Neuronal stem cell (in vitro differentiated cells): ENCODE results near the gene CYP51A1.
"Not testable (repeated sequence)": the region's sequence is repeated elsewhere in the genome, so short reads cannot be mapped to it uniquely, and the experiment has no call there.

Experiments
- DNase-seq: peaks from one replicate; pipeline ENCODE4 v3.0.0-alpha.2; 2013; ENCODE audit warnings: low spot score
- H2AFZ ChIP-seq: one replicate; pipeline ENCODE4 v1.6.1; 2013; ENCODE audit warnings: mild to moderate bottlenecking, low read length, inconsistent platforms
- H2AK5ac ChIP-seq: 2 replicates; pipeline ENCODE4 v1.6.1; 2013; ENCODE audit warnings: low read depth, mild to moderate bottlenecking, inconsistent platforms, low read length, moderate library complexity, mixed read lengths
- H2BK120ac ChIP-seq: 2 replicates; pipeline ENCODE4 v1.6.1; 2013; ENCODE audit warnings: low read depth, mild to moderate bottlenecking, inconsistent platforms, low read length, moderate library complexity, mixed read lengths
- H2BK12ac ChIP-seq: one replicate; pipeline ENCODE4 v1.6.1; 2013; ENCODE audit warnings: low read length, inconsistent platforms
- H2BK15ac ChIP-seq: 2 replicates; pipeline ENCODE4 v1.6.1; 2013; ENCODE audit warnings: mild to moderate bottlenecking, low read length, inconsistent platforms, mixed read lengths
- H2BK5ac ChIP-seq: one replicate; pipeline ENCODE4 v1.6.1; 2013; ENCODE audit warnings: inconsistent platforms, mild to moderate bottlenecking, low read length, moderate library complexity
- H3K14ac ChIP-seq: one replicate; pipeline ENCODE4 v1.6.1; 2013; ENCODE audit warnings: low read length, inconsistent platforms
- H3K18ac ChIP-seq: 2 replicates; pipeline ENCODE4 v1.6.1; 2013; ENCODE audit warnings: low read length, inconsistent platforms
- H3K23ac ChIP-seq: 2 replicates; pipeline ENCODE4 v1.6.1; 2013; ENCODE audit warnings: low read depth, mild to moderate bottlenecking, mixed read lengths, low read length, inconsistent platforms; ENCODE audit not compliant: poor library complexity
- H3K27ac ChIP-seq: replicated peaks from 3 replicates; pipeline ENCODE4 v1.5.1; 2013; ENCODE audit warnings: low read length, inconsistent platforms
- H3K27me3 ChIP-seq, 3 experiments: 2 replicates each; pipeline ENCODE4 v1.6.1; 2013; ENCODE audit warnings: low read length in 3 of 3, mild to moderate bottlenecking in 2 of 3, inconsistent platforms in 1 of 3, low read depth in 1 of 3, mixed read lengths in 1 of 3, moderate library complexity in 1 of 3; ENCODE audit not compliant: control insufficient read depth in 3 of 3, insufficient read depth in 3 of 3
- H3K36me3 ChIP-seq, 2 donors: replicated peaks in 1 of 2; 2 replicates each; pipeline ENCODE4 v1.6.1; 2013; ENCODE audit warnings: low read length in 2 of 2; ENCODE audit not compliant: control insufficient read depth in 2 of 2, insufficient read depth in 2 of 2
- H3K4ac ChIP-seq: 2 replicates; pipeline ENCODE4 v1.6.1; 2013; ENCODE audit warnings: inconsistent platforms, mild to moderate bottlenecking, low read length, moderate library complexity
- H3K4me1 ChIP-seq, 2 donors: 1 replicate in 1 of 2; 2 replicates in 1 of 2; pipeline ENCODE4 v1.6.1; 2013; ENCODE audit warnings: low read length in 2 of 2, low read depth in 1 of 2; ENCODE audit not compliant: control insufficient read depth in 2 of 2, insufficient read depth in 1 of 2
- H3K4me2 ChIP-seq: one replicate; pipeline ENCODE4 v1.6.1; 2013; ENCODE audit warnings: mild to moderate bottlenecking, low read length, inconsistent platforms; ENCODE audit not compliant: insufficient read depth, poor library complexity, severe bottlenecking
- H3K4me3 ChIP-seq, 2 donors: 2 replicates each; pipeline ENCODE4 v1.5.1; 2013; ENCODE audit warnings: low read length in 2 of 2, mild to moderate bottlenecking in 2 of 2, inconsistent platforms in 1 of 2, moderate library complexity in 1 of 2
- H3K79me1 ChIP-seq: one replicate; pipeline ENCODE4 v1.6.1; 2013; ENCODE audit warnings: low read depth, mild to moderate bottlenecking, inconsistent platforms, low read length, moderate library complexity
- H3K9ac ChIP-seq: one replicate; pipeline ENCODE4 v1.6.1; 2013; ENCODE audit warnings: mild to moderate bottlenecking, low read depth, low read length, inconsistent platforms; ENCODE audit not compliant: poor library complexity
- H3K9me3 ChIP-seq, 2 donors: replicated peaks in 1 of 2; 2 replicates each; pipeline versions ENCODE3 to v1.6.1; 2013; ENCODE audit warnings: low read length in 2 of 2, mild to moderate bottlenecking in 2 of 2, inconsistent platforms in 1 of 2, low read depth in 1 of 2, mixed read lengths in 1 of 2, moderate library complexity in 1 of 2; ENCODE audit not compliant: control insufficient read depth in 2 of 2, insufficient read depth in 1 of 2
- H4K8ac ChIP-seq: one replicate; pipeline ENCODE4 v1.6.1; 2013; ENCODE audit warnings: low read depth, mild to moderate bottlenecking, inconsistent platforms, low read length, moderate library complexity
- H4K91ac ChIP-seq: one replicate; pipeline ENCODE4 v1.6.1; 2013; ENCODE audit warnings: low read length, low read depth, mild to moderate bottlenecking, inconsistent platforms; ENCODE audit not compliant: poor library complexity
- WGBS, 2 donors: extraction: QIAGEN DNeasy Blood & Tissue Kit; methylation state at CpG; one replicate each; pipeline ENCODE4 v1.1.7; 2013; ENCODE audit warnings: missing lambda C conversion rate in 2 of 2, mixed read lengths in 1 of 2; ENCODE audit not compliant: insufficient read length in 2 of 2, insufficient replicate concordance in 1 of 2; ENCODE audit errors: extremely low coverage in 2 of 2; 5-methylcytosine and 5-hydroxymethylcytosine counted together

CYP51A1 gene

GRCh38 chr7:92169529-92169928 lies 35.3 kb upstream of the CYP51A1 start:
- H3K18ac ChIP-seq, H2BK120ac ChIP-seq: not testable (repeated sequence)

GRCh38 chr7:92161271-92161670 lies 27.0 kb upstream of the CYP51A1 start:
- Histone ChIP-seq H3K4ac (no peak overlapping the region), H3K27me3 (no peaks in the 10 kb centered on the region), H2BK12ac (no peak overlapping the region), H3K18ac (no peak overlapping the region), H3K14ac (no peak overlapping the region), H3K36me3 (no peaks in the 10 kb centered on the region), H3K23ac (no peak overlapping the region), H3K4me3 (no peak overlapping the region), H4K8ac (no peak overlapping the region), H2AK5ac (no peak overlapping the region), H3K4me2 (no peak overlapping the region), H4K91ac (no peak overlapping the region), H2BK5ac (no peak overlapping the region), H3K9ac (no peak overlapping the region), H3K4me1 (no peaks in the 10 kb centered on the region), H3K79me1 (no peaks in the 10 kb centered on the region), H2AFZ (no peak overlapping the region), H3K9me3 (no peaks in the 10 kb centered on the region), H2BK15ac (no peak overlapping the region), H3K27ac (no peak overlapping the region), H2BK120ac (no peak overlapping the region)
- DNase-seq: no peak
- no CpG with 5 or more reads among the region's 1 CpG for WGBS, 2 donors

More at GRCh38 chr7:92169529-92169928, 35.3 kb upstream of the CYP51A1 start:
- not testable (repeated sequence) for H3K23ac ChIP-seq, H4K91ac ChIP-seq, H3K4me1 ChIP-seq, H3K27me3 ChIP-seq, H2BK15ac ChIP-seq, H3K9ac ChIP-seq, H3K4me3 ChIP-seq, H3K79me1 ChIP-seq, H3K4ac ChIP-seq, H3K27ac ChIP-seq, H3K36me3 ChIP-seq, H4K8ac ChIP-seq, H2BK5ac ChIP-seq, H3K4me2 ChIP-seq, H3K14ac ChIP-seq, H2AK5ac ChIP-seq, H2AFZ ChIP-seq, H2BK12ac ChIP-seq, H3K9me3 ChIP-seq, DNase-seq
- WGBS, 2 donors: no CpG with 5 or more reads among the region's 2 CpGs

GRCh38 chr7:92158660-92159575 lies 24.6 kb upstream of the CYP51A1 start:
- no peak overlapping the region for H3K23ac ChIP-seq
- H3K27me3 ChIP-seq: no peaks in the 10 kb centered on the region
- H3K4me3 ChIP-seq: no peak overlapping the region
- no peak overlapping the region for H3K4ac ChIP-seq
- H2AK5ac ChIP-seq: no peak overlapping the region
- no CpG with 5 or more reads among the region's 3 CpGs for WGBS, 2 donors
- no peaks in the 10 kb centered on the region for H3K36me3 ChIP-seq
- no peaks in the 10 kb centered on the region for H3K4me1 ChIP-seq
- H3K4me2 ChIP-seq: no peak overlapping the region
- H4K91ac ChIP-seq: no peak overlapping the region
- H3K79me1 ChIP-seq: no peaks in the 10 kb centered on the region
- no peak overlapping the region for H2BK120ac ChIP-seq
- no peak overlapping the region for H3K9ac ChIP-seq
- no peak overlapping the region for H2BK15ac ChIP-seq
- H3K9me3 ChIP-seq: no peaks in the 10 kb centered on the region
- H3K27ac ChIP-seq: no peak overlapping the region
- no peak overlapping the region for H3K14ac ChIP-seq
- no peak overlapping the region for H2AFZ ChIP-seq
- no peak for DNase-seq
- no peak overlapping the region for H2BK12ac ChIP-seq
- H3K18ac ChIP-seq: no peak overlapping the region
- H4K8ac ChIP-seq: no peak overlapping the region
- no peak overlapping the region for H2BK5ac ChIP-seq

GRCh38 chr7:92156990-92157389 lies 22.7 kb upstream of the CYP51A1 start:
- H2BK120ac ChIP-seq: no peak overlapping the region
- H3K36me3 ChIP-seq: no peaks in the 10 kb centered on the region
- no peak overlapping the region for H4K8ac ChIP-seq
- no peak overlapping the region for H3K23ac ChIP-seq
- H3K27me3 ChIP-seq: no peaks in the 10 kb centered on the region
- H3K27ac ChIP-seq: no peak overlapping the region
- H2AK5ac ChIP-seq: no peak overlapping the region
- H3K4me3 ChIP-seq: no peak overlapping the region
- no peaks in the 10 kb centered on the region for H3K4me1 ChIP-seq
- H4K91ac ChIP-seq: no peak overlapping the region
- H2BK15ac ChIP-seq: no peak overlapping the region
- H3K18ac ChIP-seq: no peak overlapping the region
- no peak overlapping the region for H3K14ac ChIP-seq
- H2AFZ ChIP-seq: no peak overlapping the region
- no peak for DNase-seq
- H3K9ac ChIP-seq: no peak overlapping the region
- no peaks in the 10 kb centered on the region for H3K9me3 ChIP-seq
- no peak overlapping the region for H3K4ac ChIP-seq
- H2BK5ac ChIP-seq: no peak overlapping the region
- no peaks in the 10 kb centered on the region for H3K79me1 ChIP-seq
- no peak overlapping the region for H3K4me2 ChIP-seq
- no peak overlapping the region for H2BK12ac ChIP-seq
